Endothelial cell of umbilical vein (primary cell): ENCODE results near the gene LRRTM4. TPM values are rescaled to one million over a fixed set of nuclear protein-coding genes. Genes with fewer than 3 reads are reported as not detected.

Source experiments
- BruUV-seq: library from RNA; stranded (reverse); fragments of 400-500 nt; replicated peaks from 2 replicates; lab custom pipeline; 2021; lab: Mats Ljungman, UMichigan
- CTCF ChIA-PET: fragments of 300-600, 350-600 bp; sonication (Branson Sonifier 250); formaldehyde crosslinking; loops from one replicate; lab custom pipeline; 2021; ENCODE audit warnings: antibody characterized with exemption, inconsistent platforms; lab: Charles Lee
- POLR2A ChIA-PET: fragments of 300-600, 350-600 bp; sonication (Branson Sonifier 250); formaldehyde crosslinking; loops from one replicate; lab custom pipeline; 2021; ENCODE audit warnings: antibody characterized with exemption, inconsistent platforms; lab: Charles Lee
- DNase-seq: peaks from one replicate; pipeline ENCODE4 v3.0.0-alpha.2; 2011; ENCODE audit warnings: low read depth, low spot score
- FAIRE-seq: peaks from 2 replicates; lab custom pipeline; 2011; peaks lifted over from hg19 to GRCh38; lab: Jason Lieb, UNC
- H2AFZ ChIP-seq: 2 replicates; pipeline ENCODE4 v1.6.0; 2012; ENCODE audit warnings: low read depth, low read length, control low read depth, inconsistent platforms
- H3K27ac ChIP-seq: 2 replicates; pipeline ENCODE4 v1.5.1; 2011; ENCODE audit warnings: low read depth, mild to moderate bottlenecking, control low read depth, low read length, moderate library complexity; ENCODE audit not compliant: insufficient read depth
- H3K27me3 ChIP-seq, 2 experiments: 2 replicates each; pipeline versions ENCODE4 v1.6.0 to v1.6.1; 2011; ENCODE audit warnings: low read length in 2 of 2, mixed read lengths in 1 of 2; ENCODE audit not compliant: control insufficient read depth in 2 of 2, insufficient read depth in 2 of 2
- H3K36me3 ChIP-seq, 2 experiments: 2 replicates in 1 of 2; 3 replicates in 1 of 2; pipeline ENCODE4 v1.5.1; 2011; ENCODE audit warnings: low read length in 2 of 2, mild to moderate bottlenecking in 1 of 2, moderate library complexity in 1 of 2; ENCODE audit not compliant: control insufficient read depth in 2 of 2, insufficient read depth in 2 of 2; ENCODE audit errors: extremely low read depth in 1 of 2
- H3K4me1 ChIP-seq: 3 replicates; pipeline ENCODE4 v1.5.1; 2011; ENCODE audit warnings: mild to moderate bottlenecking, low read length; ENCODE audit not compliant: control insufficient read depth, insufficient read depth; ENCODE audit errors: extremely low read depth
- H3K4me2 ChIP-seq: 2 replicates; pipeline ENCODE4 v1.6.1; 2011; ENCODE audit warnings: low read length, control low read depth, mixed read lengths; ENCODE audit not compliant: insufficient read depth
- H3K4me3 ChIP-seq, 3 experiments: fragments of 200-600 bp in 1 of 3; sonication (generic), shearing (Covaris generic) in 1 of 3; replicated peaks in 1 of 3; 2 replicates each; pipeline ENCODE4 v1.5.1; 2011 to 2016; ENCODE audit warnings: control low read depth in 3 of 3, low read length in 3 of 3, mild to moderate bottlenecking in 2 of 3, inconsistent platforms in 1 of 3, low read depth in 1 of 3, moderate library complexity in 1 of 3; ENCODE audit not compliant: insufficient read depth in 1 of 3
- H3K79me2 ChIP-seq: 2 replicates; pipeline ENCODE4 v1.6.0; 2012; ENCODE audit warnings: low read length, inconsistent platforms; ENCODE audit not compliant: control insufficient read depth, insufficient read depth
- H3K9ac ChIP-seq: replicated peaks from 2 replicates; pipeline ENCODE3; 2011; ENCODE audit warnings: low read length, control low read depth; ENCODE audit not compliant: insufficient read depth; ENCODE audit errors: extremely low read depth
- H3K9me1 ChIP-seq: replicated peaks from 3 replicates; pipeline ENCODE4 v1.6.0; 2011; ENCODE audit warnings: mild to moderate bottlenecking, low read length; ENCODE audit not compliant: control insufficient read depth, insufficient read depth; ENCODE audit errors: extremely low read depth
- H3K9me3 ChIP-seq: replicated peaks from 2 replicates; pipeline ENCODE4 v1.5.1; 2012; ENCODE audit warnings: low read length, inconsistent platforms; ENCODE audit not compliant: control insufficient read depth, insufficient read depth
- H4K20me1 ChIP-seq: replicated peaks from 2 replicates; pipeline ENCODE3; 2011; ENCODE audit warnings: mild to moderate bottlenecking, low read length; ENCODE audit not compliant: control insufficient read depth, insufficient read depth; ENCODE audit errors: extremely low read depth
- CTCF ChIP-seq, 2 donors: IDR thresholded peaks; 1 replicate in 1 of 2; 2 replicates in 1 of 2; pipeline ENCODE4 v1.5.1; 2011; ENCODE audit warnings: low read length in 2 of 2, mild to moderate bottlenecking in 2 of 2, moderate library complexity in 2 of 2, control low read depth in 1 of 2, inconsistent platforms in 1 of 2, low read depth in 1 of 2; ENCODE audit not compliant: insufficient read depth in 1 of 2; ENCODE audit errors: extremely low read depth in 1 of 2
- EZH2 ChIP-seq: IDR thresholded peaks from 2 replicates; pipeline ENCODE4 v1.6.1; 2012; ENCODE audit warnings: borderline replicate concordance, low read depth, mild to moderate bottlenecking, moderate library complexity, low read length, inconsistent platforms; ENCODE audit not compliant: severe bottlenecking
- FOS ChIP-seq: IDR thresholded peaks from 2 replicates; pipeline ENCODE4 v1.6.1; 2011; ENCODE audit warnings: mild to moderate bottlenecking, low read length, moderate library complexity, borderline replicate concordance; ENCODE audit not compliant: insufficient read depth
- GATA2 ChIP-seq: IDR thresholded peaks from 2 replicates; pipeline ENCODE4 v1.7.0; 2011; ENCODE audit warnings: low read depth, mild to moderate bottlenecking, moderate library complexity, mixed read lengths, low read length; ENCODE audit not compliant: insufficient read length, insufficient read depth
- JUN ChIP-seq: IDR thresholded peaks from 2 replicates; pipeline ENCODE4 v1.6.1; 2011; ENCODE audit warnings: borderline replicate concordance, low read depth; ENCODE audit not compliant: insufficient read length, insufficient read depth
- MAX ChIP-seq: IDR thresholded peaks from 2 replicates; pipeline ENCODE4 v1.6.1; 2011; ENCODE audit not compliant: insufficient read depth, insufficient read length
- MYC ChIP-seq: IDR thresholded peaks from one replicate; pipeline ENCODE4 v1.6.1; 2011; ENCODE audit warnings: mild to moderate bottlenecking, low read depth, low read length
- POLR2A ChIP-seq: IDR thresholded peaks from 2 replicates; pipeline ENCODE4 v1.6.1; 2012; ENCODE audit warnings: low read depth, mild to moderate bottlenecking, control low read depth, low read length
- POLR2AphosphoS5 ChIP-seq: IDR thresholded peaks from 2 replicates; pipeline ENCODE4 v1.6.1; 2012; ENCODE audit warnings: low read depth, mild to moderate bottlenecking, control low read depth, low read length, moderate library complexity; ENCODE audit not compliant: insufficient read depth
- dilution Hi-C: fragments of 300-500 bp; cut with MboI; formaldehyde crosslinking; loops from one replicate; pipeline ENCODE4 v1.15.0; 2019; ENCODE audit warnings: low sequenced_read_pairs; ENCODE audit not compliant: extremely low pct_ligation_motif_present
- intact Hi-C: fragments of 100-400 bp; cut with micrococcal nuclease; formaldehyde crosslinking; loops from one replicate; pipeline ENCODE4 v1.10.0; 2022
- polyA plus RNA-seq, 4 experiments: library from polyadenylated mRNA; depleted of rRNA in 3 of 4; stranded (reverse) in 3 of 4; unstranded in 1 of 4; fragments of >200 nt; gene quantifications; 2 replicates each; pipeline versions ENCODE4 v1.2.1 to v1.2.3, GENCODE V29; 2011 to 2012; ENCODE audit warnings: missing spikeins in 1 of 4
- total RNA-seq: library from RNA; stranded (reverse); gene quantifications from 2 replicates; pipeline ENCODE4 v1.2.3, GENCODE V29; 2021

LRRTM4 gene
- total and polyA plus RNA-seq, 2 donors (not counting 3 experiments of a cell fraction or from before 2014, with no cell fraction given) = not detected

GRCh38 chr2:76930056-76930744, 592.0 kb downstream of the LRRTM4 start:
- Histone ChIP-seq H3K4me1 (no peaks in the 10 kb centered on the region), H3K27me3 (no peaks in the 10 kb centered on the region), H3K9ac (no peak overlapping the region), H3K9me1 (no peaks in the 10 kb centered on the region), H3K36me3 (no peaks in the 10 kb centered on the region), H3K4me2 (no peak overlapping the region), H3K9me3 (no peaks in the 10 kb centered on the region), H3K4me3 (no peak overlapping the region), H4K20me1 (no peaks in the 10 kb centered on the region), H3K27ac (no peak overlapping the region), H2AFZ (no peak overlapping the region), H3K79me2 (no peaks in the 10 kb centered on the region)
- no TSS peak for BruUV-seq
- CTCF ChIA-PET = no interaction called here
- dilution Hi-C loops (no loop called here), intact Hi-C loops (no loop called here)
- POLR2A ChIA-PET = no interaction called here
- FAIRE-seq (no peak), DNase-seq (no peak)
- no peak for TF ChIP-seq POLR2A
- TF ChIP-seq FOS = no peak
- TF ChIP-seq GATA2 = no peak
- no peak for TF ChIP-seq POLR2AphosphoS5
- no peak for TF ChIP-seq JUN
- TF ChIP-seq EZH2 = no peak
- no peak for TF ChIP-seq MYC
- no peak for TF ChIP-seq MAX
- TF ChIP-seq CTCF (IDR thresholded peaks at IDR 0.05; ENCODE audit: extremely low read depth in 1 of 2, insufficient read depth in 1 of 2, low read depth in 1 of 2, low read length in 2 of 2) = no peak
